H1 (cell line): ENCODE data around the gene KCNQ1. TPM values are rescaled to one million over a fixed set of nuclear protein-coding genes. Genes with fewer than 3 reads are reported as not detected.

ENCODE experiments used
- CTCF ChIP-seq, 3 experiments: IDR thresholded peaks; 1 replicate in 2 of 3; 2 replicates in 1 of 3; pipeline versions ENCODE4 v1.5.1 to v1.6.1; 2011; ENCODE audit warnings: low read length in 3 of 3, mild to moderate bottlenecking in 3 of 3, inconsistent platforms in 2 of 3, low read depth in 1 of 3, moderate library complexity in 1 of 3; ENCODE audit not compliant: insufficient read depth in 1 of 3; ENCODE audit errors: control extremely low read depth in 1 of 3
- KDM1A ChIP-seq: fragments of 200-600, 300-600 bp; sonication (generic); IDR thresholded peaks from 2 replicates; pipeline ENCODE4 v1.7.1; 2016; ENCODE audit warnings: mild to moderate bottlenecking, low read length, borderline replicate concordance
- KDM4A ChIP-seq: IDR thresholded peaks from one replicate; pipeline ENCODE4 v1.7.1; 2012; ENCODE audit warnings: low read depth, mild to moderate bottlenecking, moderate library complexity, low read length, inconsistent platforms; ENCODE audit not compliant: severe bottlenecking
- NRF1 ChIP-seq: IDR thresholded peaks from 2 replicates; pipeline ENCODE4 v1.6.1; 2011; ENCODE audit warnings: mild to moderate bottlenecking, low read depth, low read length, improper control_type of control experiment
- RBBP5 ChIP-seq: IDR thresholded peaks from 2 replicates; pipeline ENCODE4 v1.7.1; 2012; ENCODE audit warnings: low read depth, mild to moderate bottlenecking, inconsistent platforms, low read length, moderate library complexity, borderline replicate concordance
- RXRA ChIP-seq: IDR thresholded peaks from 2 replicates; pipeline ENCODE4 v1.6.1; 2011; ENCODE audit warnings: low read depth, mild to moderate bottlenecking, low read length, moderate library complexity; ENCODE audit not compliant: insufficient read depth
- SP2 ChIP-seq: IDR thresholded peaks from 2 replicates; pipeline ENCODE4 v1.6.1; 2012; ENCODE audit warnings: mild to moderate bottlenecking, low read length, inconsistent platforms
- USF2 ChIP-seq: IDR thresholded peaks from 2 replicates; pipeline ENCODE4 v1.6.1; 2011; ENCODE audit warnings: low read length, improper control_type of control experiment
- polyA plus RNA-seq, 7 experiments: library from polyadenylated mRNA; depleted of rRNA in 3 of 7; stranded (reverse) in 5 of 7; unstranded in 2 of 7; fragments of >200 nt in 5 of 7; fragments of 200-250 nt in 2 of 7; gene quantifications; 1 replicate in 5 of 7; 2 replicates in 1 of 7; 4 replicates in 1 of 7; pipeline versions ENCODE4 v1.2.1 to v1.2.3, GENCODE V29; 2011 to 2013; ENCODE audit warnings: missing spikeins in 2 of 7, mixed read lengths in 2 of 7
- total RNA-seq: library from RNA; stranded (reverse); fragmentation: NEBNext Ultra II Directional; extraction: Animal tissue kit (Norgen Biotek cat#: 25700); gene quantifications from 2 replicates; pipeline ENCODE4 v1.2.1, GENCODE V29; 2021

KCNQ1 gene
- total and polyA plus RNA-seq, 2 of the 8 experiments (the other 6 are each of a cell fraction or from before 2014, with no cell fraction given) = 1.9 to 2.0 TPM

- TF ChIP-seq CTCF (IDR thresholded peaks at IDR 0.05; ENCODE audit: control extremely low read depth in 1 of 3, insufficient read depth in 1 of 3, low read depth in 1 of 3, low read length in 3 of 3) (peak in 2 of 3 experiments; percentile 39 to 45; a peak in 3 of 4 replicates), KDM1A (peak; percentile 97), SP2 (no peak), RBBP5 (no peak), USF2 (no peak), RXRA (no peak), NRF1 (no peak), KDM4A (no peak)
These were observed 448.2 kb downstream of the KCNQ1 start (continued) for GRCh38 chr11:2892967-2893528.
